Activated naive CD8-positive, alpha-beta T cell treated with anti-CD3 and anti-CD28 coated beads for 36 hours (primary cell): ENCODE data around the gene TSSK6. TPM values are rescaled to one million over a fixed set of nuclear protein-coding genes. Genes with fewer than 3 reads are reported as not detected.

Source experiments
- DNase-seq: peaks from one replicate; pipeline ENCODE4 v3.0.0; 2021
- H3K27ac Mint-ChIP-seq: one replicate; pipeline ENCODE4 v1.8.0; 2022; ENCODE audit warnings: mild to moderate bottlenecking, moderate library complexity, mixed read lengths
- H3K27me3 Mint-ChIP-seq: one replicate; pipeline ENCODE4 v1.8.0; 2022; ENCODE audit warnings: mild to moderate bottlenecking, mixed read lengths
- H3K36me3 Mint-ChIP-seq: one replicate; pipeline ENCODE4 v1.8.0; 2021; ENCODE audit warnings: mild to moderate bottlenecking, mixed read lengths
- H3K4me1 Mint-ChIP-seq: one replicate; pipeline ENCODE4 v1.8.0; 2021; ENCODE audit warnings: mixed read lengths
- H3K4me3 Mint-ChIP-seq: one replicate; pipeline ENCODE4 v1.8.0; 2022; ENCODE audit warnings: mild to moderate bottlenecking, moderate library complexity, mixed read lengths
- H3K9me3 Mint-ChIP-seq: one replicate; pipeline ENCODE4 v1.8.0; 2022; ENCODE audit warnings: mixed read lengths
- total RNA-seq, 2 experiments: library from RNA; stranded (reverse); gene quantifications; one replicate each; pipeline ENCODE4 v1.2.3, GENCODE V29; 2021

Gene TSSK6
- total RNA-seq, 2 experiments from 2014 or later, result 3.0 to 3.1 TPM

- no peaks in the 10 kb centered on the region for H3K4me1 Mint-ChIP-seq
- H3K27me3 Mint-ChIP-seq, result no peaks in the 10 kb centered on the region
- H3K27ac Mint-ChIP-seq, result no peak overlapping the region
- H3K4me3 Mint-ChIP-seq, result no peak overlapping the region
- DNase-seq, result no peak
- no peaks in the 10 kb centered on the region for H3K36me3 Mint-ChIP-seq
- no peaks in the 10 kb centered on the region for H3K9me3 Mint-ChIP-seq
These were observed 34.6 kb upstream of the TSSK6 start for GRCh38 chr19:19549804-19550464.

- no peak overlapping the region for H3K27ac Mint-ChIP-seq
- H3K4me3 Mint-ChIP-seq, result no peak overlapping the region
- no peak for DNase-seq
- H3K9me3 Mint-ChIP-seq, result no peaks in the 10 kb centered on the region
- H3K4me1 Mint-ChIP-seq, result no peaks in the 10 kb centered on the region
- no peaks in the 10 kb centered on the region for H3K27me3 Mint-ChIP-seq
- H3K36me3 Mint-ChIP-seq, result no peaks in the 10 kb centered on the region
These were observed 33.8 kb upstream of the TSSK6 start for GRCh38 chr19:19548915-19549759.

- no peaks in the 10 kb centered on the region for H3K4me1 Mint-ChIP-seq
- H3K27ac Mint-ChIP-seq, result no peak overlapping the region
- H3K36me3 Mint-ChIP-seq, result no peaks in the 10 kb centered on the region
- no peak overlapping the region for H3K4me3 Mint-ChIP-seq
- DNase-seq, result no peak
- H3K9me3 Mint-ChIP-seq, result no peaks in the 10 kb centered on the region
- H3K27me3 Mint-ChIP-seq, result no peaks in the 10 kb centered on the region
These were observed 32.5 kb upstream of the TSSK6 start for GRCh38 chr19:19547674-19548336.

- Mint-ChIP-seq H3K27me3 (peaks cover 3% of the 10 kb centered on the region), H3K27ac (no peak overlapping the region), H3K9me3 (no peaks in the 10 kb centered on the region), H3K4me3 (no peak overlapping the region), H3K36me3 (no peaks in the 10 kb centered on the region), H3K4me1 (peaks cover 3% of the 10 kb centered on the region)
- DNase-seq, result no peak
These were observed 31.4 kb upstream of the TSSK6 start for GRCh38 chr19:19546751-19547162.

- peaks cover 3% of the 10 kb centered on the region for H3K27me3 Mint-ChIP-seq
- no peak overlapping the region for H3K4me3 Mint-ChIP-seq
These were observed 30.4 kb upstream of the TSSK6 start for GRCh38 chr19:19545707-19546106.

GRCh38 chr19:19544954-19545591 is 29.7 kb upstream of the TSSK6 start:
- no peaks in the 10 kb centered on the region for H3K36me3 Mint-ChIP-seq
- no peak overlapping the region for H3K27ac Mint-ChIP-seq
- H3K4me1 Mint-ChIP-seq, result peaks cover 9% of the 10 kb centered on the region
- H3K27me3 Mint-ChIP-seq, result peaks cover 3% of the 10 kb centered on the region
- H3K9me3 Mint-ChIP-seq, result no peaks in the 10 kb centered on the region
- DNase-seq, result no peak
- H3K4me3 Mint-ChIP-seq, result no peak overlapping the region

More at GRCh38 chr19:19545707-19546106, 30.4 kb upstream of the TSSK6 start:
- Mint-ChIP-seq H3K9me3 (no peaks in the 10 kb centered on the region), H3K27ac (no peak overlapping the region), H3K4me1 (peaks cover 7% of the 10 kb centered on the region), H3K36me3 (no peaks in the 10 kb centered on the region)
- DNase-seq, result no peak

GRCh38 chr19:19544257-19544953 is 29.1 kb upstream of the TSSK6 start:
- no peak overlapping the region for H3K27ac Mint-ChIP-seq
- peaks cover 9% of the 10 kb centered on the region for H3K4me1 Mint-ChIP-seq
- H3K9me3 Mint-ChIP-seq, result no peaks in the 10 kb centered on the region
- H3K27me3 Mint-ChIP-seq, result peaks cover 3% of the 10 kb centered on the region
- no peaks in the 10 kb centered on the region for H3K36me3 Mint-ChIP-seq
- no peak overlapping the region for H3K4me3 Mint-ChIP-seq
- DNase-seq, result no peak

GRCh38 chr19:19543640-19544039 is 28.3 kb upstream of the TSSK6 start:
- Mint-ChIP-seq H3K4me1 (peaks cover 13% of the 10 kb centered on the region), H3K4me3 (no peak overlapping the region), H3K9me3 (no peaks in the 10 kb centered on the region), H3K27me3 (peaks cover 9% of the 10 kb centered on the region), H3K36me3 (no peaks in the 10 kb centered on the region), H3K27ac (no peak overlapping the region)
- no peak for DNase-seq

- H3K4me3 Mint-ChIP-seq, result no peak overlapping the region
- no peak for DNase-seq
- no peaks in the 10 kb centered on the region for H3K9me3 Mint-ChIP-seq
- H3K27ac Mint-ChIP-seq, result no peak overlapping the region
- peaks cover 15% of the 10 kb centered on the region for H3K4me1 Mint-ChIP-seq
- H3K36me3 Mint-ChIP-seq, result no peaks in the 10 kb centered on the region
- H3K27me3 Mint-ChIP-seq, result peaks cover 11% of the 10 kb centered on the region
These were observed 27.8 kb upstream of the TSSK6 start for GRCh38 chr19:19543101-19543500.

GRCh38 chr19:19542507-19542906 is 27.2 kb upstream of the TSSK6 start:
- no peak overlapping the region for H3K27ac Mint-ChIP-seq
- DNase-seq, result no peak
- peaks cover 15% of the 10 kb centered on the region for H3K4me1 Mint-ChIP-seq
- no peaks in the 10 kb centered on the region for H3K9me3 Mint-ChIP-seq
- no peaks in the 10 kb centered on the region for H3K36me3 Mint-ChIP-seq
- no peak overlapping the region for H3K4me3 Mint-ChIP-seq
- H3K27me3 Mint-ChIP-seq, result peaks cover 11% of the 10 kb centered on the region

- H3K27me3 Mint-ChIP-seq, result peaks cover 14% of the 10 kb centered on the region
- DNase-seq, result no peak
- H3K36me3 Mint-ChIP-seq, result no peaks in the 10 kb centered on the region
- no peak overlapping the region for H3K27ac Mint-ChIP-seq
- peaks cover 15% of the 10 kb centered on the region for H3K4me1 Mint-ChIP-seq
- H3K4me3 Mint-ChIP-seq, result peak overlapping the region; percentile 37
- no peaks in the 10 kb centered on the region for H3K9me3 Mint-ChIP-seq
These were observed 26.3 kb upstream of the TSSK6 start for GRCh38 chr19:19541616-19542015.

- peak; percentile 79 for DNase-seq
- peaks cover 15% of the 10 kb centered on the region for H3K4me1 Mint-ChIP-seq
- H3K27ac Mint-ChIP-seq, result no peak overlapping the region
- peak overlapping the region; percentile 67 for H3K4me3 Mint-ChIP-seq
- H3K27me3 Mint-ChIP-seq, result peaks cover 15% of the 10 kb centered on the region
- no peaks in the 10 kb centered on the region for H3K36me3 Mint-ChIP-seq
- no peaks in the 10 kb centered on the region for H3K9me3 Mint-ChIP-seq
These were observed 25.6 kb upstream of the TSSK6 start for GRCh38 chr19:19540715-19541515.

GRCh38 chr19:19540064-19540714 is 24.8 kb upstream of the TSSK6 start:
- peak overlapping the region; percentile 67 for H3K4me3 Mint-ChIP-seq
- peaks cover 15% of the 10 kb centered on the region for H3K4me1 Mint-ChIP-seq
- no peaks in the 10 kb centered on the region for H3K9me3 Mint-ChIP-seq
- DNase-seq, result peak; percentile 77
- H3K36me3 Mint-ChIP-seq, result no peaks in the 10 kb centered on the region
- peaks cover 15% of the 10 kb centered on the region for H3K27me3 Mint-ChIP-seq
- no peak overlapping the region for H3K27ac Mint-ChIP-seq
